GM18502 (cell line): Measurements from ENCODE around the gene RNF19B.

Source experiments
- ATAC-seq: cut with Tn5 transposase; IDR thresholded peaks from one replicate; pipeline ENCODE4 v1.9.1; 2021; ENCODE audit warnings: mild to moderate bottlenecking; ENCODE audit not compliant: unreplicated experiment, poor library complexity

The RNF19B gene

GRCh38 chr1:32891241-32891570 is 73.4 kb downstream of the RNF19B start:
- no peak for ATAC-seq

DNA sequence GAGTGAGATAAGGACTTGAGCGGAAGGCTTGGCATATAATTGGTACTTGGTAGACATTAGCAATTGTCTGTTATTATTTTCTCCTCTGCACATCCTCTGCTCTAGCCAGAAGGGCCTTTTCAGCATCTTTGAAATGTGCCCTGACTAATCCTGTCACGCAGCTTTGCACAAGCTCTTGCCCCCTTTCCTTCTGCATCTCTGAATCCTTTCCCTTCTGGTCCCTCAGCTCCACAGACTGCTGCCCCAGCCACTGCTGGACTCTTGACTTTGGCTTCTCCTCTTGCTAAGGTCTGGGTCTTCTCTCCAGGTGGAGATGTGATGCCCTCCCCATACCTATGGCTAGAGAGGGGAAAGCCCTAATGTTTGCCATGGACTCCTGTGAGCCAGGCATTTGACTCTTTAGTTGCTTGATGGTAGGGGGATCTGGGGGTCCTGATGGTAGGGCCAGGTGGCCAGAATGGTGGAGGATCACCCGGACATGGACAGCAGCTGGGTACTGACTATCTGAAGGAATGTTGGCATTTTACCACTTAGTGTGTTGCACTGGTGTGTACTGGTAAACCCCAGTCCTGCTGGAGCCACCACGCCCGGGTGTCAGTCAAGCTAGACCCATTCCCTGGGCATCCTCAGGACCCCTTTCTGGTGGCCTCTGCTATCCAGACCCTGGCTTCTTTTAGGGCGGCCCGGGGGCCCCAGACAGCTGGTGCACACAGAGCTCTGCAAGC is 73.9 kb downstream of the RNF19B start:
- no peak for ATAC-seq

- no peak for ATAC-seq
Measured at GRCh38 chr1:32889731-32890278, 74.8 kb downstream of the RNF19B start.

- no peak for ATAC-seq
Measured at GRCh38 chr1:32888677-32889420, 75.8 kb downstream of the RNF19B start.

- no peak for ATAC-seq
Measured at GRCh38 chr1:32888134-32888533, 76.5 kb downstream of the RNF19B start.

- ATAC-seq, result no peak
Measured at GRCh38 chr1:32887623-32888022, 77.0 kb downstream of the RNF19B start.

DNA sequence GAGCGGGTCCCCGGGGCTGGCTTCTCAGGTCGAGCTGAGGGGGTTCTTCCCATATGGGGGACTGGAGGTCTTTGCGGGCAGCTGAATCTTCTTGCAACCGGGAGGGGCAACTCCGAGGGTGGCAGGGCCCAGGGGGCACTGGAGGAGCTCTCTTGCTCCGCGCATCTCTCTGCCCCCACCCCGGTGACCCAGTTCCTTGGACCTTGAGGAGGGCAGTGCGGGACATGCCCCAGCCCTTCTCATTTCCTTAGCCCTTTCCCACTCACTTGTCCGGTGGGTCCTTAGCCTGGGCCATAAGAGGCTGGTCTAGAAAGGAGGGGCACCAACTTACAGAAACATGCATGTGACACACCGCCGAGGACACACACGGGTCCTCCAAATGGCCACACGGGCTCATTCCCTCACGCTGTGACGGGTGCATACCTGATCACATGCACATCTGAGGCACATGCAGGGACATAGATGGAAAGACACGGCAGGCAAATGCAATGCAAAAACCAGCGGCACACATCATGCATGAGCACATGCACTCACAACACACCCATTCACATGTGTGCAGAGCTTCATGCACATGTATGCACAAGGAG is 77.7 kb downstream of the RNF19B start:
- no peak for ATAC-seq
